Skeletal muscle satellite cell (primary cell): Measurements from ENCODE around the gene AADAC. TPM values are rescaled to one million over a fixed set of nuclear protein-coding genes. Genes with fewer than 3 reads are reported as not detected.
"Not testable (repeated sequence)": the region's sequence is repeated elsewhere in the genome, so short reads cannot be mapped to it uniquely, and the experiment has no call there.

ENCODE experiments used
- H3K27me3 ChIP-seq: 2 replicates; pipeline ENCODE4 v1.7.0; 2013; ENCODE audit warnings: low read length; ENCODE audit not compliant: control insufficient read depth, insufficient read depth
- H3K36me3 ChIP-seq: 2 replicates; pipeline ENCODE4 v1.7.0; 2013; ENCODE audit warnings: mild to moderate bottlenecking, control low read depth, low read length; ENCODE audit not compliant: insufficient read depth
- H3K4me1 ChIP-seq: 2 replicates; pipeline ENCODE4 v1.7.0; 2013; ENCODE audit warnings: low read length; ENCODE audit not compliant: control insufficient read depth, insufficient read depth
- H3K4me2 ChIP-seq: 2 replicates; pipeline ENCODE4 v1.7.0; 2013; ENCODE audit warnings: mild to moderate bottlenecking, low read length
- H3K4me3 ChIP-seq: 2 replicates; pipeline ENCODE4 v1.7.0; 2013; ENCODE audit warnings: low read length
- H3K9ac ChIP-seq: 2 replicates; pipeline ENCODE4 v1.7.0; 2013; ENCODE audit warnings: mild to moderate bottlenecking, low read depth, low read length, moderate library complexity
- H3K9me3 ChIP-seq: replicated peaks from 2 replicates; pipeline ENCODE4 v1.7.0; 2013; ENCODE audit warnings: mild to moderate bottlenecking, control low read depth, low read length
- total RNA-seq: library from RNA; depleted of rRNA; stranded (reverse); fragments of >200 nt; gene quantifications from 2 replicates; pipeline ENCODE4 v1.2.3, GENCODE V29; 2012; rRNA removed

Gene AADAC
- under 0.01 and 0.44 TPM in 2 replicates for total RNA-seq

GRCh38 chr3:151813799-151814198 is at the start of gene AADAC:
Gene AADAC, plus strand, starts transcription at chr3:151814116. Its CDS starts 47 bp downstream, at chr3:151814163.
- H3K4me3 ChIP-seq = no peak within 1 kb of the TSS
- no peaks in the 10 kb centered on the region for H3K27me3 ChIP-seq
- H3K36me3 ChIP-seq = no peaks in the 10 kb centered on the region
- peaks cover 3% of the 10 kb centered on the region for H3K4me1 ChIP-seq
- H3K9me3 ChIP-seq = no peaks in the 10 kb centered on the region
- no peak within 1 kb of the TSS for H3K4me2 ChIP-seq
- H3K9ac ChIP-seq = no peak within 1 kb of the TSS

- peaks cover 17% of the 10 kb centered on the region for H3K4me1 ChIP-seq
- not testable (repeated sequence) for H3K4me2 ChIP-seq, H3K9ac ChIP-seq, H3K9me3 ChIP-seq, H3K4me3 ChIP-seq, H3K27me3 ChIP-seq, H3K36me3 ChIP-seq
Observed at GRCh38 chr3:151764699-151765098, 49.2 kb upstream of the AADAC start.

GRCh38 chr3:151765685-151766084 is 48.2 kb upstream of the AADAC start:
- Histone ChIP-seq H3K27me3 (no peaks in the 10 kb centered on the region), H3K9ac (no peak overlapping the region)

GRCh38 chr3:151766454-151766853 is 47.5 kb upstream of the AADAC start:
- no peaks in the 10 kb centered on the region for H3K9me3 ChIP-seq
- H3K4me3 ChIP-seq = no peak overlapping the region
- peaks cover 35% of the 10 kb centered on the region for H3K4me1 ChIP-seq
- H3K4me2 ChIP-seq = no peak overlapping the region
- H3K9ac ChIP-seq = no peak overlapping the region
- no peaks in the 10 kb centered on the region for H3K27me3 ChIP-seq
- no peaks in the 10 kb centered on the region for H3K36me3 ChIP-seq

More at GRCh38 chr3:151765685-151766084, 48.2 kb upstream of the AADAC start:
- Histone ChIP-seq H3K4me1 (peaks cover 27% of the 10 kb centered on the region), H3K4me2 (no peak overlapping the region), H3K9me3 (no peaks in the 10 kb centered on the region), H3K4me3 (no peak overlapping the region), H3K36me3 (no peaks in the 10 kb centered on the region)

- H3K4me1 ChIP-seq = peaks cover 35% of the 10 kb centered on the region
- H3K4me3 ChIP-seq = no peak overlapping the region
- H3K9ac ChIP-seq = no peak overlapping the region
- no peaks in the 10 kb centered on the region for H3K27me3 ChIP-seq
- no peak overlapping the region for H3K4me2 ChIP-seq
- H3K36me3 ChIP-seq = no peaks in the 10 kb centered on the region
- H3K9me3 ChIP-seq = no peaks in the 10 kb centered on the region
Observed at GRCh38 chr3:151768393-151768930, 45.5 kb upstream of the AADAC start.

GRCh38 chr3:151769175-151769574 is 44.7 kb upstream of the AADAC start:
- no peaks in the 10 kb centered on the region for H3K27me3 ChIP-seq
- no peaks in the 10 kb centered on the region for H3K36me3 ChIP-seq
- H3K9ac ChIP-seq = peak overlapping the region; percentile 27
- no peaks in the 10 kb centered on the region for H3K9me3 ChIP-seq
- no peak overlapping the region for H3K4me3 ChIP-seq
- peaks cover 35% of the 10 kb centered on the region for H3K4me1 ChIP-seq
- H3K4me2 ChIP-seq = no peak overlapping the region

GRCh38 chr3:151770956-151771355 is 43.0 kb upstream of the AADAC start:
- peaks cover 29% of the 10 kb centered on the region for H3K4me1 ChIP-seq
- H3K4me2 ChIP-seq = peak overlapping the region; percentile 21
- no peaks in the 10 kb centered on the region for H3K27me3 ChIP-seq
- no peaks in the 10 kb centered on the region for H3K36me3 ChIP-seq
- H3K4me3 ChIP-seq = peak overlapping the region; percentile 11
- peak overlapping the region; percentile 24 for H3K9ac ChIP-seq
- no peaks in the 10 kb centered on the region for H3K9me3 ChIP-seq

- H3K4me2 ChIP-seq = no peak overlapping the region
- H3K27me3 ChIP-seq = no peaks in the 10 kb centered on the region
- peaks cover 20% of the 10 kb centered on the region for H3K4me1 ChIP-seq
- no peaks in the 10 kb centered on the region for H3K36me3 ChIP-seq
- H3K9me3 ChIP-seq = no peaks in the 10 kb centered on the region
- H3K9ac ChIP-seq = no peak overlapping the region
- no peak overlapping the region for H3K4me3 ChIP-seq
Observed at GRCh38 chr3:151772825-151773480, 41.0 kb upstream of the AADAC start.

GRCh38 chr3:151774235-151774634 is 39.7 kb upstream of the AADAC start:
- no peaks in the 10 kb centered on the region for H3K9me3 ChIP-seq
- H3K27me3 ChIP-seq = no peaks in the 10 kb centered on the region
- H3K36me3 ChIP-seq = no peaks in the 10 kb centered on the region
- no peak overlapping the region for H3K4me2 ChIP-seq
- peaks cover 20% of the 10 kb centered on the region for H3K4me1 ChIP-seq
- no peak overlapping the region for H3K9ac ChIP-seq
- H3K4me3 ChIP-seq = no peak overlapping the region

- Histone ChIP-seq H3K36me3 (no peaks in the 10 kb centered on the region), H3K4me1 (peaks cover 16% of the 10 kb centered on the region), H3K4me3 (no peak overlapping the region), H3K27me3 (no peaks in the 10 kb centered on the region), H3K4me2 (no peak overlapping the region), H3K9ac (no peak overlapping the region), H3K9me3 (no peaks in the 10 kb centered on the region)
Observed at GRCh38 chr3:151774910-151775309, 39.0 kb upstream of the AADAC start.

GRCh38 chr3:151775314-151776258 is 38.3 kb upstream of the AADAC start:
- no peaks in the 10 kb centered on the region for H3K27me3 ChIP-seq
- no peaks in the 10 kb centered on the region for H3K36me3 ChIP-seq
- H3K4me2 ChIP-seq = no peak overlapping the region
- peaks cover 9% of the 10 kb centered on the region for H3K4me1 ChIP-seq
- no peaks in the 10 kb centered on the region for H3K9me3 ChIP-seq
- no peak overlapping the region for H3K9ac ChIP-seq
- H3K4me3 ChIP-seq = no peak overlapping the region
